H1 (cell line): Measurements from ENCODE around the gene PRSS21. TPM values are rescaled to one million over a fixed set of nuclear protein-coding genes. Genes with fewer than 3 reads are reported as not detected.

ENCODE experiments used
- CTCF ChIA-PET: fragments of 300-600 bp; sonication (Branson Sonifier 250); formaldehyde crosslinking; loops from one replicate; lab custom pipeline; 2021; ENCODE audit not compliant: partially characterized antibody; lab: Charles Lee
- POLR2A ChIA-PET: fragments of 300-600 bp; sonication (Branson Sonifier 250); formaldehyde crosslinking; loops from one replicate; lab custom pipeline; 2021; ENCODE audit warnings: inconsistent platforms; ENCODE audit not compliant: partially characterized antibody; lab: Charles Lee
- DNase-seq, 2 experiments: peaks; one replicate each; pipeline versions ENCODE4 v3.0.0 to v3.0.0-alpha.2; 2010 to 2022; ENCODE audit warnings: low spot score in 2 of 2, low read depth in 1 of 2, mixed read lengths in 1 of 2
- FAIRE-seq: peaks from 2 replicates; lab custom pipeline; 2011; peaks lifted over from hg19 to GRCh38; lab: Jason Lieb, UNC
- H2AFZ ChIP-seq: 2 replicates; pipeline ENCODE4 v1.8.1; 2012; ENCODE audit warnings: low read length, inconsistent platforms
- H2AK5ac ChIP-seq: 2 replicates; pipeline ENCODE4 v1.6.1; 2013; ENCODE audit warnings: low read depth, low read length
- H2BK120ac ChIP-seq: replicated peaks from 2 replicates; pipeline ENCODE3; 2013; ENCODE audit warnings: low read depth, low read length, inconsistent platforms
- H2BK12ac ChIP-seq: 2 replicates; pipeline ENCODE4 v1.6.1; 2013; ENCODE audit warnings: low read depth, low read length
- H2BK15ac ChIP-seq: 2 replicates; pipeline ENCODE4 v1.6.1; 2013; ENCODE audit warnings: low read length
- H2BK20ac ChIP-seq: 2 replicates; pipeline ENCODE4 v1.6.1; 2013; ENCODE audit warnings: low read length
- H2BK5ac ChIP-seq: 2 replicates; pipeline ENCODE4 v1.6.1; 2013; ENCODE audit warnings: low read depth, low read length
- H3K14ac ChIP-seq: 2 replicates; pipeline ENCODE4 v1.6.1; 2013; ENCODE audit warnings: inconsistent platforms; ENCODE audit not compliant: insufficient read length
- H3K18ac ChIP-seq: 2 replicates; pipeline ENCODE4 v1.6.1; 2013; ENCODE audit warnings: low read length; ENCODE audit errors: extremely low read depth
- H3K23ac ChIP-seq: 2 replicates; pipeline ENCODE4 v1.6.1; 2013; ENCODE audit warnings: inconsistent platforms; ENCODE audit not compliant: insufficient read length
- H3K23me2 ChIP-seq: 2 replicates; pipeline ENCODE4 v1.6.1; 2013; ENCODE audit warnings: low read depth, low read length
- H3K27ac ChIP-seq: 2 replicates; pipeline ENCODE4 v1.6.1; 2011; ENCODE audit warnings: low read depth, low read length, inconsistent platforms
- H3K27me3 ChIP-seq, 4 experiments: replicated peaks in 1 of 4; 1 replicate in 1 of 4; 2 replicates in 3 of 4; pipeline versions ENCODE4 v1.6.1 to v1.8.1; 2011 to 2013; ENCODE audit warnings: low read length in 3 of 4, mild to moderate bottlenecking in 3 of 4, inconsistent platforms in 2 of 4, mixed read lengths in 2 of 4, moderate library complexity in 1 of 4; ENCODE audit not compliant: control insufficient read depth in 3 of 4, insufficient read depth in 3 of 4; ENCODE audit errors: extremely low read depth in 1 of 4
- H3K36me3 ChIP-seq, 4 experiments: 2 replicates each; pipeline versions ENCODE4 v1.6.1 to v1.8.1; 2011 to 2013; ENCODE audit warnings: mild to moderate bottlenecking in 4 of 4, low read length in 3 of 4, moderate library complexity in 2 of 4, control low read depth in 1 of 4, inconsistent platforms in 1 of 4; ENCODE audit not compliant: insufficient read depth in 4 of 4, control insufficient read depth in 2 of 4
- H3K4ac ChIP-seq: replicated peaks from 2 replicates; pipeline ENCODE3; 2013; ENCODE audit warnings: low read length, low read depth, mixed read lengths, inconsistent platforms; ENCODE audit not compliant: insufficient read length
- H3K4me1 ChIP-seq, 4 experiments: replicated peaks in 1 of 4; 1 replicate in 1 of 4; 2 replicates in 3 of 4; pipeline versions ENCODE4 v1.6.1 to v1.8.1; 2011 to 2013; ENCODE audit warnings: low read length in 3 of 4, inconsistent platforms in 2 of 4, mixed read lengths in 1 of 4; ENCODE audit not compliant: insufficient read depth in 4 of 4, control insufficient read depth in 3 of 4
- H3K4me2 ChIP-seq, 2 experiments: 2 replicates each; pipeline versions ENCODE4 v1.6.1 to v1.8.1; 2011 to 2013; ENCODE audit warnings: low read depth in 2 of 2, low read length in 2 of 2, control low read depth in 1 of 2, inconsistent platforms in 1 of 2, mild to moderate bottlenecking in 1 of 2; ENCODE audit not compliant: insufficient read depth in 1 of 2
- H3K4me3 ChIP-seq, 4 experiments: fragments of 200-600, 300-600 bp in 1 of 4; sonication (generic), shearing (Covaris generic), sonication (Bioruptor Twin) in 1 of 4; 2 replicates each; pipeline versions ENCODE4 v1.5.1 to v1.8.1; 2011 to 2016; ENCODE audit warnings: low read length in 4 of 4, low read depth in 3 of 4, control low read depth in 2 of 4, inconsistent platforms in 2 of 4, mild to moderate bottlenecking in 2 of 4, mixed read lengths in 1 of 4, moderate library complexity in 1 of 4; ENCODE audit not compliant: insufficient read depth in 2 of 4; ENCODE audit errors: extremely low read depth in 1 of 4
- H3K56ac ChIP-seq: replicated peaks from 2 replicates; pipeline ENCODE3; 2013; ENCODE audit warnings: low read depth, mild to moderate bottlenecking, mixed read lengths, low read length, inconsistent platforms; ENCODE audit not compliant: insufficient read length
- H3K79me1 ChIP-seq: 2 replicates; pipeline ENCODE4 v1.6.1; 2013; ENCODE audit warnings: low read depth, low read length, control low read depth
- H3K79me2 ChIP-seq, 2 experiments: 2 replicates each; pipeline versions ENCODE4 v1.6.1 to v1.8.1; 2012 to 2013; ENCODE audit warnings: low read length in 2 of 2, mild to moderate bottlenecking in 2 of 2, inconsistent platforms in 1 of 2; ENCODE audit not compliant: insufficient read depth in 2 of 2, control insufficient read depth in 1 of 2
- H3K9ac ChIP-seq, 4 experiments: replicated peaks in 1 of 4; 1 replicate in 1 of 4; 2 replicates in 3 of 4; pipeline versions ENCODE4 v1.6.1 to v1.8.1; 2011 to 2013; ENCODE audit warnings: low read depth in 3 of 4, low read length in 3 of 4, control low read depth in 2 of 4, mild to moderate bottlenecking in 2 of 4, moderate library complexity in 2 of 4, inconsistent platforms in 1 of 4; ENCODE audit errors: extremely low read depth in 1 of 4
- H3K9me3 ChIP-seq, 2 experiments: 2 replicates each; pipeline versions ENCODE4 v1.6.1 to v1.8.1; 2012 to 2013; ENCODE audit warnings: mild to moderate bottlenecking in 2 of 2, moderate library complexity in 2 of 2, control low read depth in 1 of 2, inconsistent platforms in 1 of 2, low read depth in 1 of 2, low read length in 1 of 2, mixed read lengths in 1 of 2; ENCODE audit not compliant: insufficient read depth in 2 of 2
- H4K20me1 ChIP-seq, 2 experiments: replicated peaks in 1 of 2; 2 replicates each; pipeline versions ENCODE3 to v1.8.1; 2011 to 2013; ENCODE audit warnings: inconsistent platforms in 2 of 2, low read length in 2 of 2, mild to moderate bottlenecking in 1 of 2; ENCODE audit not compliant: insufficient read depth in 2 of 2, control insufficient read depth in 1 of 2
- H4K5ac ChIP-seq: 2 replicates; pipeline ENCODE4 v1.6.1; 2013; ENCODE audit warnings: low read length, low read depth, mixed read lengths, inconsistent platforms; ENCODE audit not compliant: insufficient read length
- H4K8ac ChIP-seq: 2 replicates; pipeline ENCODE4 v1.8.0; 2013; ENCODE audit warnings: mild to moderate bottlenecking, moderate library complexity, low read length, inconsistent platforms; ENCODE audit not compliant: insufficient read depth; ENCODE audit errors: extremely low read depth
- H4K91ac ChIP-seq: replicated peaks from 2 replicates; pipeline ENCODE3; 2013; ENCODE audit warnings: low read length, mixed read lengths, inconsistent platforms; ENCODE audit not compliant: insufficient read length
- ASH2L ChIP-seq: fragments of 200-600, 300-600 bp; sonication (generic); IDR thresholded peaks from one replicate; pipeline ENCODE4 v1.7.1; 2017; ENCODE audit warnings: low read length
- CBX5 ChIP-seq: fragments of 300-800, 300-1000 bp; sonication (generic); IDR thresholded peaks from 2 replicates; pipeline ENCODE4 v1.7.1; 2016; ENCODE audit warnings: antibody characterized with exemption, low read length, low read depth
- EGR1 ChIP-seq: IDR thresholded peaks from 2 replicates; pipeline ENCODE4 v1.6.1; 2011; ENCODE audit warnings: low read depth, low read length, borderline replicate concordance
- MAFK ChIP-seq: IDR thresholded peaks from 2 replicates; pipeline ENCODE4 v1.6.1; 2012; ENCODE audit warnings: low read depth, mild to moderate bottlenecking, improper control_type of control experiment, low read length
- POLR2A ChIP-seq, 2 experiments: IDR thresholded peaks; 1 replicate in 1 of 2; 2 replicates in 1 of 2; pipeline ENCODE4 v1.6.1; 2011; ENCODE audit warnings: low read depth in 2 of 2, low read length in 2 of 2, mild to moderate bottlenecking in 2 of 2; ENCODE audit errors: control extremely low read depth in 1 of 2
- RXRA ChIP-seq: IDR thresholded peaks from 2 replicates; pipeline ENCODE4 v1.6.1; 2011; ENCODE audit warnings: low read depth, mild to moderate bottlenecking, low read length, moderate library complexity; ENCODE audit not compliant: insufficient read depth
- SIN3A ChIP-seq, 2 experiments: IDR thresholded peaks in 1 of 2; conservative IDR thresholded peaks in 1 of 2; 2 replicates each; pipeline ENCODE4 v1.6.1; 2011 to 2012; ENCODE audit warnings: low read length in 2 of 2, improper control_type of control experiment in 1 of 2, low read depth in 1 of 2, mild to moderate bottlenecking in 1 of 2
- SP2 ChIP-seq: IDR thresholded peaks from 2 replicates; pipeline ENCODE4 v1.6.1; 2012; ENCODE audit warnings: mild to moderate bottlenecking, low read length, inconsistent platforms
- SRF ChIP-seq: IDR thresholded peaks from 2 replicates; pipeline ENCODE4 v1.6.1; 2011; ENCODE audit warnings: mild to moderate bottlenecking, low read depth, low read length, moderate library complexity
- TAF1 ChIP-seq: IDR thresholded peaks from 2 replicates; pipeline ENCODE4 v1.6.1; 2011; ENCODE audit warnings: mild to moderate bottlenecking, low read depth, low read length
- TBP ChIP-seq: IDR thresholded peaks from 2 replicates; pipeline ENCODE4 v1.6.1; 2011; ENCODE audit warnings: low read depth, low read length, improper control_type of control experiment
- TEAD4 ChIP-seq: IDR thresholded peaks from 2 replicates; pipeline ENCODE4 v1.6.1; 2012; ENCODE audit warnings: low read depth, low read length, inconsistent platforms, mixed read lengths
- YY1 ChIP-seq: IDR thresholded peaks from 2 replicates; pipeline ENCODE4 v1.6.1; 2011; ENCODE audit warnings: low read depth, mild to moderate bottlenecking, low read length
- WGBS, 2 experiments: shearing (Covaris generic) in 1 of 2; methylation state at CpG; one replicate each; pipeline versions ENCODE4 v1.1.6 to v1.1.7; 2013 to 2015; ENCODE audit warnings: low lambda C conversion rate in 2 of 2, mixed read lengths in 2 of 2, inconsistent platforms in 1 of 2, low coverage in 1 of 2, missing lambda C conversion rate in 1 of 2; ENCODE audit not compliant: insufficient replicate concordance in 2 of 2, insufficient coverage in 1 of 2, insufficient read length in 1 of 2; ENCODE audit errors: extremely low coverage in 1 of 2, missing lambda C conversion rate in 1 of 2; 5-methylcytosine and 5-hydroxymethylcytosine counted together
- polyA plus RNA-seq, 7 experiments: library from polyadenylated mRNA; depleted of rRNA in 3 of 7; stranded (reverse) in 5 of 7; unstranded in 2 of 7; fragments of >200 nt in 5 of 7; fragments of 200-250 nt in 2 of 7; gene quantifications; 1 replicate in 5 of 7; 2 replicates in 1 of 7; 4 replicates in 1 of 7; pipeline versions ENCODE4 v1.2.1 to v1.2.3, GENCODE V29; 2011 to 2013; ENCODE audit warnings: missing spikeins in 2 of 7, mixed read lengths in 2 of 7
- total RNA-seq: library from RNA; stranded (reverse); fragmentation: NEBNext Ultra II Directional; extraction: Animal tissue kit (Norgen Biotek cat#: 25700); gene quantifications from 2 replicates; pipeline ENCODE4 v1.2.1, GENCODE V29; 2021
- TF ChIP-seq, protein P1 (sequence below): IDR thresholded peaks from 2 replicates; pipeline ENCODE4 v1.6.1; 2012; ENCODE audit warnings: inconsistent platforms

The PRSS21 gene
- total and polyA plus RNA-seq, 2 of the 8 experiments (the other 6 are each of a cell fraction or from before 2014, with no cell fraction given): 0.76 to 1.0 TPM

DNA sequence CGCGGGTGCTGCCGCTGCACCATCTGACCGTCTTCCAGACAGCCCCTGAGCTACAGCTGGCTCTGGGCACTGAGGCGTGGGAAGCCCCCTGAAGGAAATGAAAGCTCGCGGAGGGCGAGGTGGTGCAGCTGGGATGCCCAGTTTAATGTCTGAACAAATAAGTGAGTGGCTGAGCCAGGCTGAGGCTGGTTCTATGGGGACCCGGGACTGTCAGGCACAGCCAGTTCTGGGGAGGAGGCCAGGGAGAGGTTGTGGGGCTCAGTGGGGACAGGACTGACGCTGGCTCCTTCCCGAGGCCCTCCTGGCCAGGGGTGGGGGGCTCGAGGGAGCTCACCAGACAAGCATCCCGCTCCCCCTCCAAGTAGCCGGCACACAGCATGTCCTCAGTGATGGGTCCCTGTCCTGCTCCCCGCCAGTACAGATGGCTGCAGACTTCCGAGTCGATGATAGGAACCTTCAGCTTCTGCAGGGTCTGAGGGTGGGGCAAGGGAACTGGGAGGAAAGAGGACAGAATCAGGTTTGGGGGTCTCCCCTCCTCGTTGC is 36.6 kb downstream of the PRSS21 start:
- ChIA-PET POLR2A (interaction anchor here (1.2 to 1.7 kb wide), 3 partner anchors 11 to 171 kb away, joined by 3 read pairs; partner anchors contain the start of gene KCTD5), CTCF (interaction anchor here (0.6 to 7.3 kb wide), 24 partner anchors 10 to 125 kb away, joined by 3 to 74 read pairs (median 6); partner anchors contain the start of gene ZG16B)
- Histone ChIP-seq H4K91ac (no peak overlapping the region), H3K4ac (no peak overlapping the region), H3K4me3 (no peak overlapping the region), H2BK120ac (no peak overlapping the region), H3K56ac (no peak overlapping the region), H2BK12ac (no peak overlapping the region), H2AK5ac (no peak overlapping the region), H3K79me1 (no peaks in the 10 kb centered on the region), H2BK15ac (no peak overlapping the region), H3K36me3 (peaks cover 0 to 3% (median 0%) of the 10 kb centered on the region in 4 experiments; a peak in 1 of 8 replicates), H3K14ac (no peak overlapping the region), H4K5ac (no peak overlapping the region), H3K27ac (no peak overlapping the region), H3K4me2 (no peak overlapping the region), H4K8ac (no peak overlapping the region), H2BK5ac (no peak overlapping the region), H3K9ac (no peak overlapping the region), H3K18ac (no peak overlapping the region), H2BK20ac (no peak overlapping the region), H3K23me2 (peaks cover 11% of the 10 kb centered on the region; the same call in 1 of the 2 replicates), H3K79me2 (no peaks in the 10 kb centered on the region), H2AFZ (no peak overlapping the region), H3K9me3 (peaks cover 8 to 15% of the 10 kb centered on the region in 2 experiments), H3K23ac (no peak overlapping the region), H3K4me1 (peaks cover 0 to 10% (median 3%) of the 10 kb centered on the region in 4 experiments; a peak in 3 of 7 replicates), H3K27me3 (peaks cover under 1 to 17% (median 6%) of the 10 kb centered on the region in 4 experiments; a peak in 4 of 7 replicates), H4K20me1 (no peaks in the 10 kb centered on the region)
- FAIRE-seq (no peak), DNase-seq (no peak)
- WGBS, 2 experiments: 90% methylated on average over 15 of the region's 18 CpGs; no CpG with 5 or more reads in 1 of the 2 experiments
- TF ChIP-seq POLR2A (IDR thresholded peaks at IDR 0.05; ENCODE audit: control extremely low read depth in 1 of 2, low read depth in 2 of 2, low read length in 2 of 2) (no peak), MAFK (no peak), TEAD4 (no peak), SIN3A (conservative IDR thresholded peaks at IDR 0.05 in 1 of 2, IDR thresholded peaks at IDR 0.05 in 1 of 2; ENCODE audit: low read depth in 1 of 2, low read length in 2 of 2) (no peak), EGR1 (no peak), CBX5 (no peak), YY1 (no peak), RXRA (no peak), ASH2L (no peak), TAF1 (no peak), SRF (no peak), SP2 (no peak), TBP (no peak)
- TF ChIP-seq, protein P1, sequence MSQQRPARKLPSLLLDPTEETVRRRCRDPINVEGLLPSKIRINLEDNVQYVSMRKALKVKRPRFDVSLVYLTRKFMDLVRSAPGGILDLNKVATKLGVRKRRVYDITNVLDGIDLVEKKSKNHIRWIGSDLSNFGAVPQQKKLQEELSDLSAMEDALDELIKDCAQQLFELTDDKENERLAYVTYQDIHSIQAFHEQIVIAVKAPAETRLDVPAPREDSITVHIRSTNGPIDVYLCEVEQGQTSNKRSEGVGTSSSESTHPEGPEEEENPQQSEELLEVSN: no peak
